Choroid plexus epithelial cell (primary cell): Measurements from ENCODE around the gene ARHGAP22.

Experiments
- DNase-seq: peaks from one replicate; pipeline ENCODE4 v3.0.0-alpha.2; 2010; ENCODE audit warnings: low read depth
- H3K4me3 ChIP-seq: 2 replicates; pipeline ENCODE4 v1.5.1; 2011; ENCODE audit warnings: low read depth, mild to moderate bottlenecking, control low read depth, low read length, moderate library complexity
- CTCF ChIP-seq: conservative IDR thresholded peaks from 2 replicates; pipeline ENCODE4 v1.5.1; 2011; ENCODE audit warnings: low read depth, mild to moderate bottlenecking, control low read depth, inconsistent platforms, low read length, moderate library complexity

ARHGAP22 gene

DNA sequence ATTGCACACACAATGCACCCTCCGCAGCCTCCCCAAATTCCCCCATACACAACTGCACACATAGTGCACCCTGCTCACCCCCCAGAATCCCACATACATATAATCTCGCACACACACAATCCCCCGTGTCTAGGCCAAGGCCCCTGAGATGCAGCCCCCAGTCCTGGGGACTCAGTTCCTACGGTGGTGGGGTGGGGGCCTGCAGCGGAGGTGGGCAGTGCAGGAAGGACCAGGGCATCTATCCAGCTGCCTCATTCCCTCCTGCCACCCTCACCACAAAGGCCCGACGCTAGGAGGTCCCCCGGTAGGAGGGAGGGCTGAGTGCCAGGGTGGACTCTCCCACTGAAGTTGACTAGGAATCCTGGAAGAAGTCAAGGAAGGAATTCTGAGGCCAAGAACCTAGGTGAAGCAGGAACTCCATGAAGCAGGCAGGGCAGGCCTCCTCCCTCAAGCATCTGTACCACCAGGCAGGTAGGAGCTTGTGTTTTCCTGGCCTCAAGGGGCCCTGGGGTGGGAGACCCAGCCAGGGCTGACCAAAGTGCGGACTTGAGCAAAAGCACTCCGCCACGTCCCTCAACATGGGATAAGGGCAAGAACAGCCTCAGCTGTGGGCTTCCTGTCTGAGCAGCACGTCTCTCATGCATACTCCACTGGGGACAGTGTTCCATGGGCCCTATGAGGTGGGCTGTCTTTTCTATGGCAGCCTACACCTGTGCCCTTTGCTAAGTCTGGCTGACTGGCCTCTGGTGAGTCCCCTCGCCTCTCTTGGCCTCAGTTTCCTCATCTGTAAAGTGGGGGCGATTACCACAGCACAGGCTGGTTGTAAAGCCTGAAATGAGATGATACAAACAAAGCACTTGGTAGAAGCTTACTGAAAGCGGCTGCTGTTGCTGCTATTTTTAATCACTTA is 152.6 kb downstream of the ARHGAP22 start:
- DNase-seq: no peak
- no peak for TF ChIP-seq CTCF
- H3K4me3 ChIP-seq: no peak overlapping the region

DNA sequence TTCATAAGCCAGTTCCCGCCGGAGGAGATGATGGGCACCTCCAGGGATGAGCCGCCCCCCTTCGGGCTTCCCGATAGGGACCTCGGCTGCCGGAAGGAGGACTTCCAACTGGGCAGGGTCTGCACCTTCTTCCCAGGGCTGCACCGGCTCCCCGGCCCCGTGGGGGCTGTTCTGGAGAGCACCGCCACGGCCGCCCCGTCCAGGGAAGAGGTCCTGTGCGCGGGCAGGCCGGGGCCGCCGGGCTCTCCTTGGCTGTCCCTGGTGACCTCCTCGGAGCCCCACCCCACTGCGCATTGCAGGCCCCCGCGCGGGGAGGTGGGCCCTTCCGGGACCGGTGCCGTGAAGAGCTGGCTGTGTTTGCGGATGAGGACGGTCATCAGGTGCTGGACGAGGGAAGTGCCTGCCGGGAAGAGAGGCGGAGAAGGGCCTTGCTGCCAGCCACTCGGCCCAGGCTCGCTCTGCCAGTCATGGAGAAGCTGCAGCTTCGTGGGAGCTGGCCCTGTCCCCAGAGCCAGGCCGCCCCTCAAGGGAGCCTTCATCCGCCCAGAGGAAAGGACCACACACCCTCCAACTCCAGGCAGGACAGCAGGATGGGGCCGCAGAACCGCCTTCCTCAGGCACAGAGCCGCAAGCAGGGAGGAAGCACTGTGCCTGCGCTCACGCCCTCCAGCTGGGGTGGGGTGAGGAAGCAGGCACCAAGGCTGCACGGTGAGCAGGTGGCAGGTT is 154.0 kb downstream of the ARHGAP22 start:
- DNase-seq: no peak

DNA sequence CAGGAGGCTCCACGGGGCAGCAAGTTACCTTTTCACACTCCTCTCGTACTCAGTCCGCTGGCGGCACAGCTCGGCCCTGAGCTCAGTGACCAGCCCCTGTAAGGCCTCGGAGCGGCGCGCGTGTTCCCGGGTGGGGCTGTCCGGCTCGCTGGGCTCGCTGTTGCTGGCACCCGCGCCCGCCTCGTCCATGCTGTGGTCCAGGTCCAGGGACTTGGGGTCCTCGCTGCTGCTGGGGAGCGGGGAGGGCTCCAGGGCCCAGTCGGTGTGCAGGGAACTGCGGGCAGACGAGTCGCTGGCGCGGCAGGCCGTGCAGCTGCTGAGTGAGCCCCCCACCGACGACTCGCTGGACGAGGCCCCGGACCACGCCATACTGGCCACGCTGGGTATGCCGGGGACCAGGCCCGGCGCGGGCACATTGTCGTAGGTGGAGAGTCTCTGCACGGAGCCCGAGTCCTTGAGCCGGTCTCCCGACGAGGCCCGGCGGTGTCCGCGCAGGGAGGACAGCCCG is 154.6 kb downstream of the ARHGAP22 start:
- no peak for DNase-seq
- TF ChIP-seq CTCF: no peak
- no peak overlapping the region for H3K4me3 ChIP-seq

More for the DNA sequence above, 154.0 kb downstream of the ARHGAP22 start:
- TF ChIP-seq CTCF: no peak
- H3K4me3 ChIP-seq: no peak overlapping the region

DNA sequence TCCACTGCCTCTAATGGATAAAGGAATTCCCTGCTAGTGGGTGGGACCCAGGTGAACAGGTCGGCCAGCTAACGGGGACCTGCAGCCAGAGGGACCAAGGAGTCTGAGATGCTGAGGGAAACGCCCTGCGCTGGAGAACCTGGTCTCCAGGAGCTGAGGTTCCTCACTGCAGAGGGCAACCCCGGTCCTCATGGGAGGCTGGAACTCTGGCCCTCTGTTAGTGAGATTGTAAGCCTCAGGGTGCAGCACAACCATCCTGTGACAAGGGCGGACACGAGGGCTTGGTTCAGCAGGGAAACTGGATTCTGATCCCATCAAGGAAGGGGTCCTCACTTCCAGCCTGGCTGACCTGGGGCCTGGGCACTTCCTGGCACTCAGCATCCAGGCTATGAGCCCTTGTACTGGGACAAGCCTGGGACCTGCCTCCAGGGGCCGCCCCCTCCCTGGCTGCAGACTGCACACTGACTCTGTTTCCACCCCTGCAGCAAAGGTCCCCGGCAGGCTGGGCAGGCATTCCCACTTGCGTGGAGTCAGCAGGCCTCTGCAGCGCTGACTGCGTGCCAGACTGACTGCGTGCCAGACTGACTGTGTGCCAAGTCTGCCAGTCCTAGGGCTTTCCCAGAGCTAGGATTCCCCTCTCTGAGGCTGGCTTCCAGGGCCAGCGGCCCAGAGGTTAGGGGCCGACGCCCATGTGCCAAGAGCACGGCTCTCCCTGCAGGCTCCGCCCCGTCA is 155.2 kb downstream of the ARHGAP22 start:
- H3K4me3 ChIP-seq: no peak overlapping the region
- DNase-seq: no peak
- TF ChIP-seq CTCF: no peak

GRCh38 chr10:48448796-48449195 is 156.1 kb downstream of the ARHGAP22 start:
- TF ChIP-seq CTCF: no peak
- no peak overlapping the region for H3K4me3 ChIP-seq
- DNase-seq: peak; percentile 21

- TF ChIP-seq CTCF: no peak
- H3K4me3 ChIP-seq: no peak overlapping the region
- DNase-seq: no peak
These were observed 157.3 kb downstream of the ARHGAP22 start for GRCh38 chr10:48447356-48448215.
